HG03571 (cell line): ENCODE data around the gene CBX7.
"Not testable (repeated sequence)": the region's sequence is repeated elsewhere in the genome, so short reads cannot be mapped to it uniquely, and the experiment has no call there.

Experiments
- ATAC-seq: cut with Tn5 transposase; IDR thresholded peaks from one replicate; pipeline ENCODE4 v1.9.1; 2021; ENCODE audit not compliant: unreplicated experiment

CBX7 gene

GRCh38 chr22:39174498-39175352, 22.2 kb upstream of the CBX7 start:
- no peak for ATAC-seq

GRCh38 chr22:39173787-39174497, 21.5 kb upstream of the CBX7 start:
- no peak for ATAC-seq

GRCh38 chr22:39173050-39173706, 20.7 kb upstream of the CBX7 start:
- ATAC-seq, result no peak

GRCh38 chr22:39172265-39173049, 20.0 kb upstream of the CBX7 start:
- not testable (repeated sequence) for ATAC-seq

GRCh38 chr22:39171623-39172264, 19.3 kb upstream of the CBX7 start:
- no peak for ATAC-seq

GRCh38 chr22:39170825-39171622, 18.5 kb upstream of the CBX7 start:
- ATAC-seq, result no peak

GRCh38 chr22:39169797-39170466, 17.5 kb upstream of the CBX7 start:
- ATAC-seq, result no peak

- ATAC-seq, result no peak
Measured at GRCh38 chr22:39166547-39166946, 14.1 kb upstream of the CBX7 start.

- ATAC-seq, result not testable (repeated sequence)
Measured at GRCh38 chr22:39156093-39156492, 3.6 kb upstream of the CBX7 start.

GRCh38 chr22:39155421-39155820, 2.9 kb upstream of the CBX7 start:
- no peak for ATAC-seq

- ATAC-seq, result no peak
Measured at GRCh38 chr22:39153220-39153717, 789 bp upstream of the CBX7 start.

GRCh38 chr22:39152024-39152510, 413 bp downstream of the CBX7 start:
- no peak for ATAC-seq

- no peak for ATAC-seq
Measured at GRCh38 chr22:39151329-39151975, 1.0 kb downstream of the CBX7 start.

GRCh38 chr22:39150848-39151215, 1.6 kb downstream of the CBX7 start:
- ATAC-seq, result no peak

GRCh38 chr22:39149915-39150847, 2.3 kb downstream of the CBX7 start:
- no peak for ATAC-seq

GRCh38 chr22:39148727-39149535, 3.5 kb downstream of the CBX7 start:
- ATAC-seq, result no peak
